Ishikawa (cell line): ENCODE results near the gene ATP9A.

Experiments
- CEBPB ChIP-seq: IDR thresholded peaks from 2 replicates; pipeline ENCODE4 v1.6.1; 2012
- CREB1 ChIP-seq: IDR thresholded peaks from 2 replicates; pipeline ENCODE4 v1.6.1; 2012; ENCODE audit warnings: low read depth
- EGR1 ChIP-seq: IDR thresholded peaks from 2 replicates; pipeline ENCODE4 v1.6.1; 2012
- EP300 ChIP-seq: IDR thresholded peaks from 2 replicates; pipeline ENCODE4 v1.6.1; 2012; ENCODE audit warnings: borderline replicate concordance
- FOXM1 ChIP-seq: IDR thresholded peaks from 2 replicates; pipeline ENCODE4 v1.6.1; 2012; ENCODE audit warnings: low read depth, borderline replicate concordance
- MAX ChIP-seq: IDR thresholded peaks from 2 replicates; pipeline ENCODE4 v1.6.1; 2012
- NFIC ChIP-seq: IDR thresholded peaks from 2 replicates; pipeline ENCODE4 v1.6.1; 2012
- RAD21 ChIP-seq: IDR thresholded peaks from 2 replicates; pipeline ENCODE4 v1.6.1; 2012; ENCODE audit warnings: low read depth
- REST ChIP-seq: IDR thresholded peaks from 2 replicates; pipeline ENCODE4 v1.6.1; 2012; ENCODE audit warnings: low read depth, mild to moderate bottlenecking
- TAF1 ChIP-seq: IDR thresholded peaks from 2 replicates; pipeline ENCODE4 v1.6.1; 2012; ENCODE audit warnings: low read depth, mild to moderate bottlenecking
- TCF12 ChIP-seq: IDR thresholded peaks from 2 replicates; pipeline ENCODE4 v1.6.1; 2012; ENCODE audit warnings: low read depth
- TEAD4 ChIP-seq: IDR thresholded peaks from 2 replicates; pipeline ENCODE4 v1.6.1; 2012
- USF1 ChIP-seq: IDR thresholded peaks from 2 replicates; pipeline ENCODE4 v1.6.1; 2012
- YY1 ChIP-seq: IDR thresholded peaks from 2 replicates; pipeline ENCODE4 v1.6.1; 2012; ENCODE audit warnings: low read depth
- ZBTB7A ChIP-seq: IDR thresholded peaks from 2 replicates; pipeline ENCODE4 v1.6.1; 2012; ENCODE audit warnings: low read depth

Gene ATP9A

GRCh38 chr20:51763965-51764602, 4.1 kb downstream of the ATP9A start:
- no peak for TF ChIP-seq YY1
- no peak for TF ChIP-seq EP300
- TF ChIP-seq EGR1 = no peak
- no peak for TF ChIP-seq FOXM1
- no peak for TF ChIP-seq USF1
- no peak for TF ChIP-seq RAD21
- TF ChIP-seq TEAD4 = no peak
- TF ChIP-seq NFIC = no peak

- no peak for TF ChIP-seq MAX
- TF ChIP-seq EGR1 = no peak
- no peak for TF ChIP-seq NFIC
- no peak for TF ChIP-seq FOXM1
- TF ChIP-seq TEAD4 = no peak
- TF ChIP-seq TCF12 = no peak
- no peak for TF ChIP-seq ZBTB7A
- no peak for TF ChIP-seq REST
- no peak for TF ChIP-seq USF1
- TF ChIP-seq CEBPB = no peak
- no peak for TF ChIP-seq RAD21
- TF ChIP-seq CREB1 = no peak
- no peak for TF ChIP-seq YY1
- TF ChIP-seq TAF1 = no peak
- no peak for TF ChIP-seq EP300
Observed at GRCh38 chr20:51760905-51761546, 7.2 kb downstream of the ATP9A start.

- TF ChIP-seq REST (no peak), EGR1 (no peak), TEAD4 (no peak)
Observed at GRCh38 chr20:51759769-51760510, 8.2 kb downstream of the ATP9A start.

GRCh38 chr20:51758978-51759544, 9.1 kb downstream of the ATP9A start:
- TF ChIP-seq RAD21 (no peak), YY1 (no peak), CEBPB (no peak), FOXM1 (no peak), TAF1 (no peak), REST (no peak), TEAD4 (no peak), MAX (no peak), CREB1 (no peak)
